GM21737 (cell line): ENCODE measurements around the gene ERN1.

Experiments used
- ATAC-seq: cut with Tn5 transposase; IDR thresholded peaks from one replicate; pipeline ENCODE4 v1.9.1; 2021; ENCODE audit warnings: mild to moderate bottlenecking, moderate library complexity; ENCODE audit not compliant: unreplicated experiment

ERN1 gene

GRCh38 chr17:64115043-64115698, 14.8 kb downstream of the ERN1 start:
- no peak for ATAC-seq

- ATAC-seq: no peak
Measured at GRCh38 chr17:64113006-64113405, 16.9 kb downstream of the ERN1 start.

- ATAC-seq: no peak
Measured at GRCh38 chr17:64111831-64112230, 18.1 kb downstream of the ERN1 start.

- no peak for ATAC-seq
Measured at GRCh38 chr17:64110379-64111152, 19.4 kb downstream of the ERN1 start.

- ATAC-seq: no peak
Measured at GRCh38 chr17:64109400-64109799, 20.5 kb downstream of the ERN1 start.

GRCh38 chr17:64107500-64108236, 22.3 kb downstream of the ERN1 start:
- no peak for ATAC-seq

- no peak for ATAC-seq
Measured at GRCh38 chr17:64106918-64107317, 23.0 kb downstream of the ERN1 start.

- ATAC-seq: no peak
Measured at GRCh38 chr17:64103391-64104364, 26.3 kb downstream of the ERN1 start.

GRCh38 chr17:64102627-64103390, 27.1 kb downstream of the ERN1 start:
- no peak for ATAC-seq

GRCh38 chr17:64099543-64099942, 30.4 kb downstream of the ERN1 start:
- no peak for ATAC-seq

- ATAC-seq: no peak
Measured at GRCh38 chr17:64097196-64097936, 32.6 kb downstream of the ERN1 start.

- no peak for ATAC-seq
Measured at GRCh38 chr17:64096037-64096436, 33.9 kb downstream of the ERN1 start.

- no peak for ATAC-seq
Measured at GRCh38 chr17:64095144-64095882, 34.6 kb downstream of the ERN1 start.

- no peak for ATAC-seq
Measured at GRCh38 chr17:64094412-64094811, 35.5 kb downstream of the ERN1 start.

GRCh38 chr17:64092952-64093451, 36.9 kb downstream of the ERN1 start:
- no peak for ATAC-seq

- ATAC-seq: no peak
Measured at GRCh38 chr17:64092113-64092512, 37.8 kb downstream of the ERN1 start.

- ATAC-seq: no peak
Measured at GRCh38 chr17:64091571-64091970, 38.4 kb downstream of the ERN1 start.

GRCh38 chr17:64091116-64091515, 38.8 kb downstream of the ERN1 start:
- peak; percentile 51 for ATAC-seq
